HepG2 (cell line): ENCODE measurements around the gene HEXD. TPM values are rescaled to one million over a fixed set of nuclear protein-coding genes. Genes with fewer than 3 reads are reported as not detected.

Experiments used
- ATAC-seq: fragments of 200-7000 bp; cut with Tn5 transposase; 3 replicates; pipeline ENCODE4 v1.9.1; 2020; ENCODE audit warnings: mild to moderate bottlenecking, moderate library complexity
- BruUV-seq: library from RNA; stranded (reverse); fragments of 400-500 nt; replicated peaks from 2 replicates; lab custom pipeline; 2021; lab: Mats Ljungman, UMichigan
- CTCF ChIA-PET: fragments of 300-600 bp; formaldehyde crosslinking; extraction: SDS; loops from one replicate; lab custom pipeline; 2021; ENCODE audit warnings: low total read pairs, inconsistent platforms, low intra/inter-chr PET ratio; lab: Yijun Ruan, JAX
- POLR2A ChIA-PET: fragments of 350-600 bp; sonication (Branson Sonifier 250); formaldehyde crosslinking; loops from one replicate; lab custom pipeline; 2020; ENCODE audit warnings: antibody characterized with exemption, inconsistent platforms; lab: Yijun Ruan, JAX
- DNase-seq: peaks from one replicate; pipeline ENCODE4 v3.0.0-alpha.2; 2015; ENCODE audit warnings: low spot score
- FAIRE-seq: peaks from 3 replicates; lab custom pipeline; 2011; peaks lifted over from hg19 to GRCh38; lab: Jason Lieb, UNC
- H2AFZ ChIP-seq: one replicate; pipeline ENCODE4 v1.6.1; 2011; ENCODE audit warnings: low read length, inconsistent platforms
- H3K27ac ChIP-seq: fragments of 300-600 bp; 3 replicates; pipeline ENCODE4 v1.8.0; 2011; ENCODE audit warnings: mixed run types, mild to moderate bottlenecking, mixed read lengths, low read length, inconsistent platforms; ENCODE audit not compliant: insufficient read depth; ENCODE audit errors: extremely low read length
- H3K27me3 ChIP-seq, 2 experiments: fragments of 200-600 bp in 1 of 2; 2 replicates in 1 of 2; 3 replicates in 1 of 2; pipeline versions ENCODE4 v1.6.0 to v1.8.0; 2011; ENCODE audit warnings: low read length in 2 of 2, mild to moderate bottlenecking in 2 of 2, moderate library complexity in 2 of 2, inconsistent platforms in 1 of 2; ENCODE audit not compliant: insufficient read depth in 2 of 2, control insufficient read depth in 1 of 2
- H3K36me3 ChIP-seq, 2 experiments: fragments of 200-600 bp in 1 of 2; replicated peaks in 1 of 2; 2 replicates in 1 of 2; 3 replicates in 1 of 2; pipeline versions ENCODE4 v1.5.1 to v1.8.0; 2011; ENCODE audit warnings: low read length in 2 of 2, inconsistent platforms in 1 of 2; ENCODE audit not compliant: insufficient read depth in 2 of 2, control insufficient read depth in 1 of 2
- H3K4me1 ChIP-seq: 2 replicates; pipeline ENCODE4 v1.5.1; 2012; ENCODE audit warnings: low read length, inconsistent platforms; ENCODE audit not compliant: insufficient read depth
- H3K4me2 ChIP-seq: 2 replicates; pipeline ENCODE4 v1.6.0; 2011; ENCODE audit warnings: low read depth, low read length, inconsistent platforms
- H3K4me3 ChIP-seq, 3 experiments: fragments of 200-600 bp in 1 of 3; sonication (generic), shearing (Covaris generic) in 1 of 3; replicated peaks in 1 of 3; 2 replicates each; pipeline ENCODE4 v1.5.1; 2011 to 2016; ENCODE audit warnings: low read length in 3 of 3, inconsistent platforms in 2 of 3, low read depth in 2 of 3, mild to moderate bottlenecking in 2 of 3, control low read depth in 1 of 3, mixed read lengths in 1 of 3; ENCODE audit not compliant: insufficient read depth in 1 of 3
- H3K79me2 ChIP-seq: one replicate; pipeline ENCODE4 v1.6.1; 2011; ENCODE audit warnings: low read length, inconsistent platforms; ENCODE audit not compliant: insufficient read depth
- H3K9ac ChIP-seq: 2 replicates; pipeline ENCODE4 v1.6.0; 2011; ENCODE audit warnings: mild to moderate bottlenecking, low read depth, low read length, inconsistent platforms; ENCODE audit not compliant: insufficient read depth
- H3K9me3 ChIP-seq: 2 replicates; pipeline ENCODE4 v1.5.1; 2012; ENCODE audit warnings: mild to moderate bottlenecking, low read length
- H4K20me1 ChIP-seq: 2 replicates; pipeline ENCODE4 v1.6.0; 2011; ENCODE audit warnings: inconsistent platforms, mild to moderate bottlenecking, low read length, moderate library complexity; ENCODE audit not compliant: insufficient read depth
- BHLHE40 ChIP-seq: IDR thresholded peaks from 2 replicates; pipeline ENCODE4 v1.6.1; 2011; ENCODE audit warnings: low read length, improper control_type of control experiment
- BRCA1 ChIP-seq: sonication (generic); formaldehyde crosslinking; IDR thresholded peaks from 2 replicates; pipeline ENCODE4 v1.4.0; 2020; ENCODE audit warnings: missing genetic modification reagents
- GATA4 ChIP-seq: sonication (generic); IDR thresholded peaks from 2 replicates; pipeline ENCODE4 v1.6.1; 2016; ENCODE audit warnings: antibody characterized with exemption, low read depth, borderline replicate concordance
- GFI1 ChIP-seq: sonication (generic); formaldehyde crosslinking; IDR thresholded peaks from 2 replicates; pipeline ENCODE4 v1.5.0; 2020; ENCODE audit warnings: missing genetic modification reagents, mild to moderate bottlenecking, borderline replicate concordance
- HDAC1 ChIP-seq: sonication (generic); formaldehyde crosslinking; IDR thresholded peaks from 2 replicates; pipeline ENCODE4 v1.5.1; 2020; ENCODE audit warnings: mild to moderate bottlenecking, missing genetic modification reagents
- HDAC2 ChIP-seq: sonication (generic); formaldehyde crosslinking; IDR thresholded peaks from 2 replicates; pipeline ENCODE4 v1.4.0; 2020; ENCODE audit warnings: missing genetic modification reagents
- HNF4G ChIP-seq, 2 experiments: sonication (generic) in 1 of 2; formaldehyde crosslinking in 1 of 2; IDR thresholded peaks; 2 replicates each; pipeline versions ENCODE4 v1.4.0 to v1.6.1; 2011 to 2020; ENCODE audit warnings: borderline replicate concordance in 2 of 2, low read depth in 2 of 2, mild to moderate bottlenecking in 2 of 2, low read length in 1 of 2, missing genetic modification reagents in 1 of 2, moderate library complexity in 1 of 2
- KAT7 ChIP-seq: IDR thresholded peaks from 2 replicates; pipeline ENCODE4 v1.6.1; 2018; ENCODE audit warnings: borderline replicate concordance, missing compliant biosample characterization
- KDM1A ChIP-seq: IDR thresholded peaks from 2 replicates; pipeline ENCODE4 v1.6.1; 2016; ENCODE audit warnings: missing compliant biosample characterization
- NFE2 ChIP-seq: sonication (generic); formaldehyde crosslinking; IDR thresholded peaks from 2 replicates; pipeline ENCODE4 v1.4.0; 2020; ENCODE audit warnings: missing genetic modification reagents
- NR1H2 ChIP-seq: sonication (generic); formaldehyde crosslinking; IDR thresholded peaks from 2 replicates; pipeline ENCODE4 v1.8.1; 2022; ENCODE audit warnings: low read depth, missing genetic modification reagents, borderline replicate concordance
- NR2F1 ChIP-seq, 2 experiments: fragments of 450-650 bp in 1 of 2; formaldehyde crosslinking in 1 of 2; IDR thresholded peaks; 2 replicates each; pipeline versions ENCODE4 v1.5.0 to v1.6.1; 2016 to 2020; ENCODE audit warnings: mild to moderate bottlenecking in 1 of 2, missing compliant biosample characterization in 1 of 2, missing genetic modification reagents in 1 of 2, moderate library complexity in 1 of 2
- TBL1XR1 ChIP-seq: fragments of 150-350 bp; IDR thresholded peaks from 2 replicates; pipeline ENCODE4 v1.6.1; 2014; ENCODE audit warnings: borderline replicate concordance, low read length; ENCODE audit not compliant: partially characterized antibody
- THAP11 ChIP-seq: IDR thresholded peaks from 2 replicates; pipeline ENCODE4 v1.6.1; 2016; ENCODE audit warnings: missing biosample characterization, missing genetic modification reagents
- ZNF484 ChIP-seq: sonication (generic); formaldehyde crosslinking; IDR thresholded peaks from 2 replicates; pipeline ENCODE4 v1.5.1; 2020; ENCODE audit warnings: mild to moderate bottlenecking, low read depth, missing genetic modification reagents, borderline replicate concordance
- ZNF644 ChIP-seq: IDR thresholded peaks from 2 replicates; pipeline ENCODE4 v1.6.1; 2016; ENCODE audit warnings: low read depth
- ZSCAN22 ChIP-seq: sonication (generic); formaldehyde crosslinking; IDR thresholded peaks from 2 replicates; pipeline ENCODE4 v1.4.0; 2020; ENCODE audit warnings: mild to moderate bottlenecking, missing genetic modification reagents
- ZXDC ChIP-seq: sonication (generic); formaldehyde crosslinking; IDR thresholded peaks from 2 replicates; pipeline ENCODE4 v1.5.0; 2020; ENCODE audit warnings: mild to moderate bottlenecking, missing genetic modification reagents
- WGBS: methylation state at CpG from one replicate; pipeline ENCODE4 v1.1.6; 2017; ENCODE audit warnings: low lambda C conversion rate; 5-methylcytosine and 5-hydroxymethylcytosine counted together
- in situ Hi-C: cut with HindIII; loops from 2 replicates; pipeline ENCODE4 v1.10.0; 2017; ENCODE audit warnings: low pct_unique_long_range_greater_than_20kb; ENCODE audit not compliant: extremely low pct_ligation_motif_present
- intact Hi-C: fragments of 100-400 bp; cut with micrococcal nuclease; formaldehyde crosslinking; loops from one replicate; pipeline ENCODE4 v1.10.0; 2022; ENCODE audit not compliant: unreplicated experiment
- polyA plus RNA-seq, 8 experiments: library from polyadenylated mRNA; depleted of rRNA in 3 of 8; stranded (reverse) in 7 of 8; unstranded in 1 of 8; fragments of >200 nt; fragmentation: Illumina TruSeq in 4 of 8; extraction: Trizol in 4 of 8; gene quantifications; 2 replicates each; pipeline versions ENCODE4 v1.2.1 to v1.2.3, GENCODE V29; 2011 to 2016; ENCODE audit warnings: low read depth in 4 of 8, missing spikeins in 1 of 8, mixed read lengths in 1 of 8; ENCODE audit not compliant: insufficient read depth in 1 of 8
- total RNA-seq, 5 experiments: library from RNA; depleted of rRNA; stranded (reverse); fragments of >200 nt; fragmentation: Illumina TruSeq; extraction: Trizol; gene quantifications; 2 replicates each; pipeline ENCODE4 v1.2.3, GENCODE V29; 2016; ENCODE audit warnings: low read depth in 1 of 5

HEXD gene
- total and polyA plus RNA-seq, 2 of the 13 experiments (the other 11 are each of a cell fraction or from before 2014, with no cell fraction given), result 22.3 to 41.8 TPM

GRCh38 chr17:82412535-82413520 is 5.3 kb upstream of the HEXD start (continued):
- TF ChIP-seq KAT7, result no peak
- no peak; a peak in 1 of 4 replicates for TF ChIP-seq NR2F1 (CRISPR knock-in tag; IDR thresholded peaks at IDR 0.05)
- peak; percentile 53 for TF ChIP-seq HDAC1 (CRISPR knock-in tag)
- TF ChIP-seq NFE2 (CRISPR knock-in tag), result no peak
- no peak for TF ChIP-seq GFI1 (CRISPR knock-in tag)
- no peak for TF ChIP-seq BHLHE40
- 0 out of 2 replicates have a peak, but pooled peaks have one; percentile 34 for TF ChIP-seq NR1H2 (CRISPR knock-in tag)
- 0 out of 2 replicates have a peak, but pooled peaks have one; percentile 28 for TF ChIP-seq ZNF644 (CRISPR knock-in tag)
- TF ChIP-seq, all 625 proteins: peak for 99

GRCh38 chr17:82414548-82415281 is 3.4 kb upstream of the HEXD start:
- POLR2A ChIA-PET, result interaction anchor here (1.1 kb wide), 1 partner anchor 123 kb away, joined by 3 read pairs; no protein-coding TSS in a partner anchor
- peak; percentile 55; the same call in 1 of the 2 replicates for TF ChIP-seq HDAC2 (CRISPR knock-in tag)
- TF ChIP-seq ZNF484 (CRISPR knock-in tag), result peak; percentile 86; the same call in 1 of the 2 replicates
- no peak for TF ChIP-seq TBL1XR1
- TF ChIP-seq ZXDC, result peak; percentile 89; the same call in 1 of the 2 replicates
- TF ChIP-seq KDM1A (CRISPR knock-in tag), result no peak
- TF ChIP-seq BRCA1 (CRISPR knock-in tag), result peak; percentile 99
- no peak for TF ChIP-seq GATA4
- TF ChIP-seq HNF4G (IDR thresholded peaks at IDR 0.05; ENCODE audit: borderline replicate concordance, low read depth, low read length), result no peak
- peak; percentile 32; the same call in 1 of the 2 replicates for TF ChIP-seq HNF4G (CRISPR knock-in tag; IDR thresholded peaks at IDR 0.05; ENCODE audit: borderline replicate concordance, low read depth)
- TF ChIP-seq THAP11 (CRISPR knock-in tag), result peak; percentile 68
- 0 out of 2 replicates have a peak, but pooled peaks have one; percentile 41 for TF ChIP-seq ZSCAN22 (CRISPR knock-in tag)

More at GRCh38 chr17:82414548-82415281, 3.4 kb upstream of the HEXD start:
- Histone ChIP-seq H3K79me2 (peaks cover 8% of the 10 kb centered on the region), H3K4me1 (peaks cover 37% of the 10 kb centered on the region), H3K9ac (no peak overlapping the region), H3K4me2 (no peak overlapping the region), H3K27me3 (no peaks in the 10 kb centered on the region; a peak in 1 of 5 replicates), H3K27ac (no peak overlapping the region), H3K4me3 (no peak overlapping the region), H4K20me1 (peaks cover 22% of the 10 kb centered on the region; the same call in 1 of the 2 replicates), H3K36me3 (peaks cover 2 to 11% of the 10 kb centered on the region in 2 experiments; a peak in 2 of 5 replicates), H2AFZ (no peak overlapping the region), H3K9me3 (no peaks in the 10 kb centered on the region)
- 66% methylated on average over 38 of the region's 38 CpGs for WGBS
- intact Hi-C loops, result loop anchor here (1.0 kb wide), 1 partner anchor 62 kb away; no protein-coding TSS in a partner anchor
- DNase-seq (peak; percentile 40), FAIRE-seq (peak; percentile 8), ATAC-seq (peak; percentile 68)
- CTCF ChIA-PET, result interaction anchor here (5.0 kb wide), 1 partner anchor 61 kb away, joined by 41 read pairs; no protein-coding TSS in a partner anchor
- in situ Hi-C loops, result loop anchor here (5.0 kb wide), 1 partner anchor 62 kb away; no protein-coding TSS in a partner anchor
- BruUV-seq, result TSS peak; percentile 31
